Skeletal muscle cell (primary cell): ENCODE results near the gene ZNF148.

Experiments
- DNase-seq: peaks from one replicate; pipeline ENCODE4 v3.0.0-alpha.2; 2010; ENCODE audit warnings: low read depth
- H3K4me3 ChIP-seq: 2 replicates; pipeline ENCODE4 v1.5.1; 2011; ENCODE audit warnings: low read depth, mild to moderate bottlenecking, control low read depth, low read length, moderate library complexity

Gene ZNF148

GRCh38 chr3:125340121-125340520 lies 35.0 kb downstream of the ZNF148 start:
- H3K4me3 ChIP-seq: no peak overlapping the region
- no peak for DNase-seq

- H3K4me3 ChIP-seq: no peak overlapping the region
- no peak for DNase-seq
Observed at GRCh38 chr3:125337506-125337905, 37.6 kb downstream of the ZNF148 start.

DNA sequence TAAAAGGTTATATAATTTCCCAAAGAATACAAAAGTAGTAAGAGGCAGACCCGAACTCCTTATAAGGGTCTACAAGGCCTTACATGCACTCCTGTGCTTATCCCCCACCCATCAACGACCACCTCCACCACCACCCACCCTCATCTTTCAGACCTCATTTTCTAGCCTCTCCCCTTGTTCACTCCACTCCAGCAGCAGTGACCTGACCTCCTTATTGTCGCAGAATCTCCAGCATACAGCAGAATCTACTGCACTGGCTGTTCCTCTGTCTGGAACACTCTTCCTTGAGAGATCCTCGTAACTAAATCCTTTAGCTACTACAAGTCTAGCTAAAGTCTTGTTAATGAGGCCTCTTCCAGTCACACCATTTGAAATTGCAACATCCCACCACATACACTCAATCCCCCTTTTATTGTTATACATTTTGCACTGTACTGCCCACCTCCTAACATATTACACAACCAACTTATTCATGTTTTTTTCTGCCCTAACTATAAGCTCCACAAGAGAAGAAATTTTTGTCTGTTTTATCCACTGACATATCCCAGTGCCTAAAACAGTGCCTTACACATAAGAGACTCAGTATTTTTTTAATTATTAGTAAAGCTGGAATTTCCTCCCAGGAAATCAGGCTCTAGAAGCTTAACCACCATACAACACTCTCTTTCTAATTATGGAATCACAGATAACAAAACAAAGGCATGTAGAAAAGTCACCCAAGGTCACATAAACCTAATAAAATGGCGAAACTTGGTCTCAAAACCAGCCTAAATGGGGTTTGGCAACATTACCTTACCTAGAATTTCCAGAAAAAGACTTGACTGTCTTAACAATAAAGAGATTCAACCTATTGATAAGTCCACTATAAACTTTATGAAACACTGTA lies 40.2 kb downstream of the ZNF148 start:
- no peak for DNase-seq
- H3K4me3 ChIP-seq: no peak overlapping the region

DNA sequence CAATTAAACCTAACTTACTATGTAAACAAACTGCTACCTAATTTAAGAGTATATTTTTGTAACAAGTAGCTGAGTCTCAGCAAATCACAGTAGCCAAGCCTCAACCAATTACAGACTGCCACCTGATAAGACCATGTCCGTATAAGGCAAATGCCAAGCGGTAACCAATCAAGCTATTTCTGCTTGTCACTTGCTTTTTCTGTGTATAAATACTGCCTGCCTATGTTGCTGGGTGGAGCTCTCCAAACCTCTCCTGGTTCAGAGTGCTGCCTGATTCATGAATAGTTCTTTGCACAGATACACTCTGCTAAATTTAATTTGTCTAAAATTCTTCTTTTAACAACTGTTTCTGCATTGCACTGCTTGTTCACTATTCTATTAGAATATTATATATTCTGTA lies 42.6 kb downstream of the ZNF148 start:
- no peak for DNase-seq
- no peak overlapping the region for H3K4me3 ChIP-seq

GRCh38 chr3:125331243-125331642 lies 43.9 kb downstream of the ZNF148 start:
- DNase-seq: no peak
- no peak overlapping the region for H3K4me3 ChIP-seq

DNA sequence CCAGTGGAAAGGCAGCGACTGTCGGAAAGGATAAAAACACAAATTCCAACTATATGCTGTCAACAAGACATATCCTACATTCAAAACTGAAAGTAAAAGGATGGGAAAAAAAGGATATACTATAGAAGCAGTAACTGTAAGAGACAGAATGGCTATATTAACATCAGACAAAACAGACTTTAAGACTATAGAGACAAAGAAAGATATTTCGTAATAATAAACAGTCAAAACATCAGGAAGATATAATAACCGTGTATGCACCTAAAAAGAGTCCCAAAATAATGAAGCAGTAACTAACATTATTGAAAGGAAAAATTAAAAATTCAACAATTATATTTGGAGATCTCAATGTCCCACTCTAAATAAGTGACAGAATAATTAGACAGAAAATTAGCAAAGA lies 48.2 kb downstream of the ZNF148 start:
- DNase-seq: no peak
- no peak overlapping the region for H3K4me3 ChIP-seq

DNA sequence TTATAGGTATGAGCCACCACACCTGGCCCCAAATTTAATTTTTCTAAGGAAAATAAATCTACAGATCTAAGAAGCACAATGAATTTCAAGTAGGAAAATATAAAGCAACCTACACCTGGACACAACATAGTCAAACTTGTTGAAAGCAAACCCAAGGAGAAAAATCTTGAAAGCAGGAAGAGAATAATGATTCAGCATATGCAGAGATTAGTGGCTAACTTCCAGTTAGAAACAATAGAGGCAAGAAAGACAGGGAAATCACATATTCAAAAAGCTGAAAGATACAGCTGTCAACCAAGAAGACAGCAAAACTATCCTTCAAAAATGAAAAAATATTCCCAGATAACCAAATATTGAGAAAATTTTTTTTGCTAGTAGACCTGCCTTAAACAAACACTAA lies 49.4 kb downstream of the ZNF148 start:
- DNase-seq: no peak
- H3K4me3 ChIP-seq: no peak overlapping the region

DNA sequence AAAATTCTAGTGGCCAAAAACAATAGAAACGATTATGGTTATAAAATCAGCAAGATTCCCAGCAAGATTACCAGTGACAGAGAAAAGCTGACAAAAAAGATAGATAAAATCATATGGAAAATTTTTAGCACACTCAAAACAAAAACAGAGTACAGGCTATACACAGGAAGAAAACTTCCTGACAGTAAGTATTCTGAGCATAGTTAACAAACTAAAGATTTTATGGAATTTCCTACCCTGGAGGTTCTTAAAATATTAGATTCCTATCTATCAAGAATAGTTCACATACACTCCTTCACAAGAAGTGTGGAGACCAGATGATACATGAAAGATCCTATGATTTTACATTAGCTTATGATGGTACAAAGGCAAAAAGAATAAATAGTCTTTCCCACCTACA lies 50.8 kb downstream of the ZNF148 start:
- DNase-seq: no peak

GRCh38 chr3:125322917-125323316 lies 52.2 kb downstream of the ZNF148 start:
- no peak for DNase-seq
- H3K4me3 ChIP-seq: no peak overlapping the region

More for the DNA sequence above, 50.8 kb downstream of the ZNF148 start:
- H3K4me3 ChIP-seq: no peak overlapping the region

DNA sequence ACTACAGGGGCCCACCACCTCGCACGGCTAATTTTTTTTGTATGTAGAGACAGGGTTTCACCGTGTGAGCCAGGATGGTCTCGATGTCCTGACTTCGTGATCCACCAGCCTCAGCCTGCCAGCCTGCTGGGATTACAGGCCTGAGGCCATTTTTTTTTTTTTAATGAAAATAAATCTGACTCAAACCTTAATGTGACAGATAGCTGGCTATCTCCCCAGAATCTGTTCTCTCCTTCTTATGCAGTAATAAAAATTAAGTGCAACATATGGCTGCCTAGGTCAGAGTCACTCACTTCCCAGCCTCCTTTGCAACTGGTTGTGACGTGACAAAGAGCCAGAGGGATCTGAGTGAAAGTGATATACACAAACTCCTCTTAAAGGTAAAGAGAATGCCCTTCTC lies 53.0 kb downstream of the ZNF148 start:
- DNase-seq: peak; percentile 52

GRCh38 chr3:125319765-125320164 lies 55.4 kb downstream of the ZNF148 start:
- H3K4me3 ChIP-seq: no peak overlapping the region
- DNase-seq: no peak

More for the DNA sequence above, 53.0 kb downstream of the ZNF148 start:
- H3K4me3 ChIP-seq: no peak overlapping the region

DNA sequence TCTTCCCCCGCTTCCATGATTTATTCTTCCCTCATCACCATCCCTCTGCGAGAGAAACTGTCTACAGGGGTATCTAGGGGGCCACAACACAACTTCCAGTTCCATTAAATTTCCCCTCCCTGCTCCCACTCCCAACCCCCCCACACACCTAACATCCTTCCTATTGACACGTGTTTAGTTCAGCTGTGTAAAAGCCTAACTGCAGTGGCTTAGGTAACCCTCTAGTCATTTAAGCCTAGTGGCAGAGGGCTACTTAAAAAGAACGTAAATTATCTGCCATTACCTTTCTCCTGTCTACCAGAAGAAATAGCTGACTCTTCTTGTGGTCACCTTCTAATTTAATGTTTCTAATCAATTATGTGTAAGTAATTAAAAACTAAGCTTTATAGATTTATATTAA lies 56.3 kb downstream of the ZNF148 start:
- DNase-seq: no peak
- H3K4me3 ChIP-seq: no peak overlapping the region

GRCh38 chr3:125318167-125318865 lies 56.8 kb downstream of the ZNF148 start:
- H3K4me3 ChIP-seq: no peak overlapping the region
- DNase-seq: no peak

- no peak overlapping the region for H3K4me3 ChIP-seq
- DNase-seq: no peak
Observed at GRCh38 chr3:125317761-125318160, 57.4 kb downstream of the ZNF148 start.

- DNase-seq: no peak
Observed at GRCh38 chr3:125316949-125317348, 58.2 kb downstream of the ZNF148 start.

GRCh38 chr3:125316246-125316645 lies 58.9 kb downstream of the ZNF148 start:
- no peak for DNase-seq
- H3K4me3 ChIP-seq: no peak overlapping the region

More at GRCh38 chr3:125316949-125317348, 58.2 kb downstream of the ZNF148 start:
- H3K4me3 ChIP-seq: no peak overlapping the region

DNA sequence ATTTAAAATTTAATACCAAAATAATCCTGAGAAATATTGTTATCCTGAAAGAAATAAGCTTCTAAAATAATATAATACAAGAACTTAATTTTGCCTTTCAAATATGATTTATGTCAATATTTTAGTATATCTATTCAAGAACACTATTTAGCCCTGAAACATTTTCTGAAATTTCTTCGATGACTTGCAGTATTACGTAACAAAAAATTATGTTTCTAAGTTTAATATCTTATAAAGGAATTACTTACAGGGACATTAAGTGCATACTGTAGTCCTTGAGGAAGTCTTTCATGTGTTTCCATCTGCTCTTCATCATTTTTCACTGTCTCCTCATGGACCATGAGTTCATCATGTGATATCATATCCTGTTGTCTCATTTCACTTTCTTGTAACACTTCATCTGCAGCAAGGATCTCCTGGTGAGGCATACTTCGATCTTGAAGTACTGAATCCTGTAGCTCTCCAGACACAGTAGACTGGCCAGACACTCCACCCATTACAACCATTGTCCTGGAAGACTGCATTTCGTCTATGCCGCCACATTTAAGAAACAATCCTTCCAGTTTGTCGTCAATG lies 62.0 kb downstream of the ZNF148 start:
- peak; percentile 21 for DNase-seq
- no peak overlapping the region for H3K4me3 ChIP-seq

- no peak for DNase-seq
- no peak overlapping the region for H3K4me3 ChIP-seq
Observed at GRCh38 chr3:125310623-125311081, 64.5 kb downstream of the ZNF148 start.

DNA sequence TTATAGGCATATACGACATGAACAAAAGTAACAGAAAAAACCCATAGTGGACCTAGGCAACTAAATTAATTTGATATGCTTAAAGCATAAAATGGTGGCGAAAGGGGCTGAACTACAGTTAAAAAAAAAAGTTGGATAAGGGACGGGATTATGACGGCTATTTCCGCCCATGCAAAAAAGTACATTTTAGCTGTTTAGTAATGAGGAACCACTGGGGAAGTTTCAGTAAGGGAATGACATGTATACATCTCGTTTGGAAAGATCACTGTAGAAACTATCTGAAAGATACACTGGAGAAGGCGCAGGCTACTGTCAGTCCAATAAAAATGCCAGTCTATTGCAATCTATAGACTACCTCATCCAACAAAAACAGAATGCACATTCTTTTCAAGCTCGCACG lies 65.6 kb downstream of the ZNF148 start:
- no peak overlapping the region for H3K4me3 ChIP-seq
- DNase-seq: no peak

GRCh38 chr3:125306620-125307019 lies 68.5 kb downstream of the ZNF148 start:
- no peak overlapping the region for H3K4me3 ChIP-seq
- DNase-seq: no peak
